SH-SY5Y (cell line): ENCODE results near the gene SHISA4.

Source experiments
- GATA2 ChIP-seq: IDR thresholded peaks from 2 replicates; pipeline ENCODE4 v1.6.1; 2011; ENCODE audit warnings: mild to moderate bottlenecking, low read depth, low read length
- GATA3 ChIP-seq: IDR thresholded peaks from 2 replicates; pipeline ENCODE4 v1.6.1; 2011; ENCODE audit warnings: low read depth, mild to moderate bottlenecking, low read length, moderate library complexity

DNA sequence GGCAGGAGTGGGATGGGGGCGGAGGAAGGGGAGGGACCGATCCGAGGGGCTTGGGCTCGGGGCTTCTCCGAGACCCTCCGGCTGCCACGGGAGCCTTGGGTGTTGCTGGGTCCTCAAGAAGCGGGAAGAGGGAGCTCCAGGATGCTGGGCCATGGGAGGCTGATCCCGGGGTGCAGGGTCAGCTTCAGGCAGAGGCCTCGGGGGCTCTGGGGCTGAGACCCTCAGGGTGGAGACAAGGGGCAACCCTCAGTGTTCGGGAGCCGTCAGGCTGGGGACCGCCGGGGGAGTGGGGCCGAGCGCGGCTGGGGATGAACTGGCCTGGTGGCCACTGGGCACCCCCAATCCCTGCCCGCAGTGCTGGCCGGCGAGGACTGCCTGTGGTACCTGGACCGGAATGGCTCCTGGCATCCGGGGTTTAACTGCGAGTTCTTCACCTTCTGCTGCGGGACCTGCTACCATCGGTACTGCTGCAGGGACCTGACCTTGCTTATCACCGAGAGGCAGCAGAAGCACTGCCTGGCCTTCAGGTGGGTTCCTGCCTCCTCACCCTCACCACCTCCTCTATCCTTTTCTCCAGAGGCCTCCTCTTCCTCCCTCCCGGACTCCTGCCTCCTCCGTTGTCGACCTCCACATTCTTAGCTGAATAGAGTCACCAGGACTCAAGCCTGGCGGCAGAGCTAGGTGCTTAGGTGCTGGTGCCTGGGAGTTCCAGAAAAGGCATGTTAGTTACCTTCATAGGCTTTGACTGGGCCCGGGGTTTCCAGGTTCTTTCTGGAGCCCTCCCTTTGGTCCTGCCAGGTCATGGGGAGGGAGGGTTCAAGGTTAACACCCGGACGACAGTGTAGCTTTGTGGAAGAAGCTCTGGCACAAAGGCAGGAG, 631 bp downstream of the SHISA4 start:
- TF ChIP-seq GATA3 (no peak), GATA2 (no peak)
